ENCODE data around the gene ETHE1. TPM values are rescaled to one million over a fixed set of nuclear protein-coding genes. Genes with fewer than 3 reads are reported as not detected.
"Not testable (repeated sequence)": the region's sequence is repeated elsewhere in the genome, so short reads cannot be mapped to it uniquely, and the experiment has no call there.

ETHE1 gene
- polyA plus RNA-seq, 1 donor from 2014 or later, result 25.2 TPM

GRCh38 chr19:43523696-43524095 lies 3.3 kb downstream of the ETHE1 start:
- not testable (repeated sequence) for H3K27me3 Mint-ChIP-seq, H3K36me3 Mint-ChIP-seq, H3K9me3 Mint-ChIP-seq, H3K4me3 Mint-ChIP-seq, H3K27ac Mint-ChIP-seq
- peaks cover 13 to 24% (median 13%) of the 10 kb centered on the region in 3 donors for H3K4me1 Mint-ChIP-seq

DNA sequence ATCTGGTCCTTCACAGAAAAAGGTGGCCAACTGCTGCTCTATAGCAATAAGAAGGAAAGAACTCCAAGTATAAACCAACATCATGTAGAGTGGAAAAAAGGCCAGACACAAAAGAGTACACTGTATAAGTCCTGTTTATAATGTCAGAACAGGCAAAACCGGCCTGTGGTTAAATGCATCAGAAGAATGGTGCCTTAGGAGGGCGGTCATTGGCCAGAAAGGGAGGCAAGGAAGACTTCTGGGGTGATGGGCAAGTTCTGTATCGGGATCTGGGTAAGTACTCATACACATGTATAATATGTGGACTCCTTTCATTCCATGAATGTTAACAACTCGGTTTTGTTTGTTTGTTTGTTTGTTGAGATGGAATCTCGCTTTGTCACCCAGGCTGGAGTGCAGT lies 4.1 kb downstream of the ETHE1 start:
- H3K27me3 Mint-ChIP-seq, result no peaks in the 10 kb centered on the region
- no peak overlapping the region for H3K4me3 Mint-ChIP-seq
- no peaks in the 10 kb centered on the region for H3K36me3 Mint-ChIP-seq
- no peaks in the 10 kb centered on the region for H3K9me3 Mint-ChIP-seq
- no peak overlapping the region for H3K27ac Mint-ChIP-seq
- peaks cover 19 to 27% (median 20%) of the 10 kb centered on the region in 3 donors for H3K4me1 Mint-ChIP-seq

DNA sequence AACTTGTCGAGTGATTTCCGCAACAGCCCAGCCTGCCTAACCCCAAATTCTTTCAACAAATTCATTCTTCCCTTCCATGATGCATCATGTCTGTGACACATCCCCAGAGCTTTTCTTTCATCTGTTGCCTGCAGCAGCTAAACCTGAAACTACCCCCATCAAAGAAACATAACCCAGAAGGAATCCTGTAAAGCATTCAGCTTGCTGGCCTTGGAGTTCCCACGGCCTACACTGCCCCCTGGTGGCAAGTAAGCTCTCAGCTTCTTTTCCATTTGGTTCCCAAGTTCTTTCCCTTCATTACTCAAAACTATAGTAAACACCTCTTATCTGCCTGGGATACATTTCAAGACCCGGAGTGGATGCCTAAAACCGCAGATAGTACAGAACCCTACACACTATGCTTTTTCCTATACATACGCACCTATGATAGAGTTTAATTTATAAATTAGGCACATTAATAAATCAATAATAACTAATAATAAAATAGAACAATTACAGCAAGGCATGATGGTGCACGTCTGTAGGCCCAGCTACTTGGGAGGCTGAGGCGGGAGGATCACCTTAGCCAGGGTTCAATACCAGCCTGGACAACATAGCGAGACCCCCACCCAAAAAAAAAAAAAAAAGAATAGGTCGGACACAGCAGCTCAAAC lies 7.4 kb downstream of the ETHE1 start:
- Mint-ChIP-seq H3K27ac (peak overlapping the region; percentile 1 to 50 (median 34)), H3K36me3 (no peaks in the 10 kb centered on the region), H3K4me3 (peak overlapping the region; percentile 14 to 90 (median 48)), H3K4me1 (peaks cover 11 to 15% (median 13%) of the 10 kb centered on the region in 3 donors), H3K9me3 (no peaks in the 10 kb centered on the region), H3K27me3 (no peaks in the 10 kb centered on the region)

DNA sequence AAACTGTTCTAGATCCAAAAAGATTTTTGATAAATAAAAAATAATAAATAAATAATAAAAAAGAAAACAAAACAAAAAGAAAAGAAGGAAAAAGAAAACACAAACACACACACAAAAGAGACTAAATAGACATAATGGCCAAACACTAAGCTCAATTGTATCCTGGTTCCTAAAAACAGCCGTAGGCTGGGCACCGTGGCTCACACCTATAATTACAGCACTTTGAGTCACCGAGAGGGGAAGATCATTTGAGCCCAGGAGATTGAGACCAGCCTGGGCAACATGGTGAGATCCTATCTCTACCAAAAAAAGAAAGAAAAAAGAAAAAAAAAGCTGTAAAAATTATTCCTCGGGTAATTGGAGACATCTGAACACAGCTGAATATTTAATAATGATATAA lies 8.9 kb downstream of the ETHE1 start:
- no peaks in the 10 kb centered on the region for H3K9me3 Mint-ChIP-seq
- H3K27me3 Mint-ChIP-seq, result no peaks in the 10 kb centered on the region
- no peaks in the 10 kb centered on the region for H3K36me3 Mint-ChIP-seq
- H3K4me1 Mint-ChIP-seq, result peaks cover 11 to 15% (median 13%) of the 10 kb centered on the region in 3 donors
- H3K27ac Mint-ChIP-seq, result peak overlapping the region; percentile 59 to 92 (median 85)
- peak overlapping the region in 3 of 4 donors; percentile 63 to 90 (median 73) for H3K4me3 Mint-ChIP-seq

DNA sequence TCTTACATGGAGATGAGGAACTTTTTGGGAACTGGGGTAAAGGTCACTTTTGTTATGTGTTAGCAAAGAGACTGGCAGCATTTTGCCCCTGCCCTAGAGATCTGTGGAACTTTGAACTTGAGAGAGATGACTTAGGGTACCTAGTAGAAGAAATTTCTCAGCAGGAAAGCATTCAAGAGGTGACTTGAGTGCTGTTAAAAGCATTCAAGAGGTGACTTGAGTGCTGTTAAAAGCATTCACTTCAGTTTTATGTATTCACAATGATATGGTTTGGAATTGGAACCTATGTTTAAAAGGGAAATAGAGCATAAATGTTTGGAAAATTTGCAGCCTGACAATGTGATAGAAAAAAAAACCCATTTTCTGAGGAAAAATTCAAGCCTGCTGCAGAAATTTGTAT lies 14.6 kb downstream of the ETHE1 start:
- H3K4me3 Mint-ChIP-seq, H3K36me3 Mint-ChIP-seq, H3K9me3 Mint-ChIP-seq, H3K27me3 Mint-ChIP-seq, H3K27ac Mint-ChIP-seq, H3K4me1 Mint-ChIP-seq: not testable (repeated sequence)

DNA sequence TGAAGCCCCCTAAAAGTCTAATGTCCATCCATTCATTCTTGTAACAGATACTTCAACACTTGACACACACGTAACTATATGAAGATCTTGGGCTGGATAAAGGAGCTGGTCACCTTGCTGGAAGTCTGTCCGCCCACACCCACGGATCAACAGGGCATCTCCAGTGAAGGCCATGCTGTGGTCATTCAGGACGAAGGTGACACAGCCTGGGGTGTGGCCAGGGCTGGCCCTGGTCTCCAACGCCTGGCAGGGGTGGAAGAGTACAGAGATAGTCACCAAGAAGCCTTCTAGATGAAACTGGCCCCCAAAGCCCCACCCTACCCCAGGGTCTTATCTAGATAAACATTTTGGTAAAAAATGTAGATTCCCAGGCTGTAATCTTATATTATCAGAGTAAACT lies 15.7 kb downstream of the ETHE1 start:
- Mint-ChIP-seq H3K27ac (no peak overlapping the region), H3K27me3 (no peaks in the 10 kb centered on the region), H3K36me3 (peaks cover 9% of the 10 kb centered on the region), H3K9me3 (no peaks in the 10 kb centered on the region), H3K4me1 (peaks cover 0 to 5% (median 0%) of the 10 kb centered on the region in 3 donors), H3K4me3 (peak overlapping the region in 1 of 4 donors; percentile 10)

- peaks cover 9% of the 10 kb centered on the region for H3K36me3 Mint-ChIP-seq
Observed at GRCh38 chr19:43510713-43511112, 16.3 kb downstream of the ETHE1 start.

DNA sequence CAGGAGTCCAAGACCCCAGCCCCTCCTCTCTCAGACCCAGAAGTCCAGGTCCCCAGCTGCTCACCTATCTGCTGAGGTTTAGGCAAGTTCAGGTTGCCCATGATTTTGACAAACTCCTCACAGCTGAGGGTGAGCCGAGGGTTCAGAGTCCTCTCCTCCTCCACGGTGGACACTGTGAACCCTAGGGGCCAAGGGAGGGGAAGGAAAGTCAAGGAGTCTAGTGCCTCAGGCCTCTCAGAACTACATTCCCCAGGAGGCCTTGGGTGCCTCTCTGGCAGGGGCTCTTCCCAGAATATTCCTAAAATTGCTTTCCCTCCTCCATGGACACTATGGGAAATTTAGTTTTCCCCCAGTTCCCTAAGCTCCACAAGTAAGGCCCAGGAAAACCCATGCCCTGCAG lies 19.1 kb downstream of the ETHE1 start:
- H3K27me3 Mint-ChIP-seq, result no peaks in the 10 kb centered on the region
- peaks cover 9 to 16% (median 9%) of the 10 kb centered on the region in 3 donors for H3K4me1 Mint-ChIP-seq
- no peaks in the 10 kb centered on the region for H3K9me3 Mint-ChIP-seq
- H3K36me3 Mint-ChIP-seq, result peaks cover 9% of the 10 kb centered on the region
- H3K27ac Mint-ChIP-seq, result peak overlapping the region in 1 of 3 donors; percentile 85
- H3K4me3 Mint-ChIP-seq, result peak overlapping the region in 1 of 4 donors; percentile 65

More at GRCh38 chr19:43510713-43511112, 16.3 kb downstream of the ETHE1 start:
- no peaks in the 10 kb centered on the region for H3K9me3 Mint-ChIP-seq
- H3K4me3 Mint-ChIP-seq, result peak overlapping the region in 2 of 4 donors; percentile 7 to 10
- H3K27me3 Mint-ChIP-seq, result no peaks in the 10 kb centered on the region
- H3K4me1 Mint-ChIP-seq, result peaks cover 0 to 5% (median 0%) of the 10 kb centered on the region in 3 donors
- H3K27ac Mint-ChIP-seq, result no peak overlapping the region

DNA sequence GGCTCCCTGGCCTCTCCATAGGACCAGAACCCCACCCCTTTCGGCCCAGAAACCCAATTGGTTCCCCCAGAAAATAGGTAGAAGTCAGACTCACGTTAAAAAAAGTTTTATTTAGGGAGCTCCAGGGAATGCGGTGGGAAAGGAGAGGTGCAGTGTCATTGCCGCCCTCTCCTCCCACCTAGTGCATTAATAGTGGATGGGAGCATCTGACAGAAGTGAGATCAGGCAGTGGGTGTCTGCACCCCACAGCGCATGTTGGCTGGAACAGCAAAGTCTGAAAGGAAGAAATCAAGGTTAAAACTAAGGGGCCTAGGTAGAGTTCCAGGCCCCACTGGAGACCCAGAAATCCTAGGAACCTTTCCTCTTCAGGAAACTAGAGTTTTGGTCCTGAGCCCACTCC lies 20.4 kb downstream of the ETHE1 start:
- H3K4me3 Mint-ChIP-seq, result no peak overlapping the region
- H3K27ac Mint-ChIP-seq, result no peak overlapping the region
- H3K27me3 Mint-ChIP-seq, result no peaks in the 10 kb centered on the region
- peaks cover 11 to 18% (median 11%) of the 10 kb centered on the region in 3 donors for H3K4me1 Mint-ChIP-seq
- no peaks in the 10 kb centered on the region for H3K9me3 Mint-ChIP-seq
- H3K36me3 Mint-ChIP-seq, result peaks cover 7% of the 10 kb centered on the region

DNA sequence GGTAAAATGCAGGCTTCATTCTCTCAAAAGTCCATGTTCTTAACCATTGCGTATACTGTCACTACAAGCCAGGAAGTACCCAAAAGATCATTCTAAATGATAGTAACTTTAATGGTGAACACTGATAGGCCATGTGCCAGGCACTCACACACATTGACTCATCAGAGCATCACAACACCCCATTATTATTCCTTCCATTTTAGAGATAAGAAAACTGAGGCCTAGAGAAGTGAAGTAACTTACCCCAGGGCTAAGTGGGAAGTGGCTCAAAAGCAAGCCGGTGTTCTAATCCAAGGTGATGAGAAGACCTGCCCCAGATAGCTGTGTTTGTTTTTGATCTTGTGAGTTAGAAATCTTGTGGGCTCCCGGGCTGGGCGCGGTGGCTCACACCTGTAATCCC lies 21.1 kb downstream of the ETHE1 start:
- H3K27ac Mint-ChIP-seq, result peak overlapping the region in 1 of 3 donors; percentile 23
- peaks cover 11 to 18% (median 11%) of the 10 kb centered on the region in 3 donors for H3K4me1 Mint-ChIP-seq
- H3K4me3 Mint-ChIP-seq, result peak overlapping the region; percentile 28 to 60 (median 55)
- peaks cover 3% of the 10 kb centered on the region for H3K36me3 Mint-ChIP-seq
- no peaks in the 10 kb centered on the region for H3K9me3 Mint-ChIP-seq
- no peaks in the 10 kb centered on the region for H3K27me3 Mint-ChIP-seq

DNA sequence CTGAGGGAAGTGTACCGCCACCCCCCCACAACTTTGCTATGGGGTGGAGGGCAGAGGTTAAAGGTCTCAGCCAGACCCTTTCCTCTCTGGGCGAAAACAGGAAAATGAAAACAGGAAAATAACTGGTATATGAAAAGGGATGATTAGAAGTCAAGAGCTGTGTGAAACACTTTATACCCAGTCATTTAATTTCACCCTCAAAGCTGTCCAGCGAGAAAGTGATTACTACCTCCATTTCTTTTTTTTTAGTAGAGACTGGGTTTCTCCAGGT lies 21.9 kb downstream of the ETHE1 start:
- Mint-ChIP-seq H3K27me3 (no peaks in the 10 kb centered on the region), H3K4me1 (peaks cover 11 to 15% (median 13%) of the 10 kb centered on the region in 3 donors), H3K27ac (peak overlapping the region; percentile 39 to 98 (median 95)), H3K9me3 (no peaks in the 10 kb centered on the region), H3K36me3 (no peaks in the 10 kb centered on the region), H3K4me3 (peak overlapping the region in 3 of 4 donors; percentile 28 to 97 (median 94))

GRCh38 chr19:43504426-43505185 lies 22.4 kb downstream of the ETHE1 start, which contains the start of gene PHLDB3:
TSS of gene PHLDB3 (minus strand) at chr19:43504746. CDS start at chr19:43504118, 628 bp downstream.
- Mint-ChIP-seq H3K4me3 (peak within 1 kb of the TSS; percentile 94 to 99 (median 97)), H3K27ac (peak within 1 kb of the TSS; percentile 95 to 98 (median 98)), H3K36me3 (no peaks in the 10 kb centered on the region), H3K27me3 (no peaks in the 10 kb centered on the region), H3K9me3 (no peaks in the 10 kb centered on the region), H3K4me1 (peaks cover 11 to 15% (median 13%) of the 10 kb centered on the region in 3 donors)

DNA sequence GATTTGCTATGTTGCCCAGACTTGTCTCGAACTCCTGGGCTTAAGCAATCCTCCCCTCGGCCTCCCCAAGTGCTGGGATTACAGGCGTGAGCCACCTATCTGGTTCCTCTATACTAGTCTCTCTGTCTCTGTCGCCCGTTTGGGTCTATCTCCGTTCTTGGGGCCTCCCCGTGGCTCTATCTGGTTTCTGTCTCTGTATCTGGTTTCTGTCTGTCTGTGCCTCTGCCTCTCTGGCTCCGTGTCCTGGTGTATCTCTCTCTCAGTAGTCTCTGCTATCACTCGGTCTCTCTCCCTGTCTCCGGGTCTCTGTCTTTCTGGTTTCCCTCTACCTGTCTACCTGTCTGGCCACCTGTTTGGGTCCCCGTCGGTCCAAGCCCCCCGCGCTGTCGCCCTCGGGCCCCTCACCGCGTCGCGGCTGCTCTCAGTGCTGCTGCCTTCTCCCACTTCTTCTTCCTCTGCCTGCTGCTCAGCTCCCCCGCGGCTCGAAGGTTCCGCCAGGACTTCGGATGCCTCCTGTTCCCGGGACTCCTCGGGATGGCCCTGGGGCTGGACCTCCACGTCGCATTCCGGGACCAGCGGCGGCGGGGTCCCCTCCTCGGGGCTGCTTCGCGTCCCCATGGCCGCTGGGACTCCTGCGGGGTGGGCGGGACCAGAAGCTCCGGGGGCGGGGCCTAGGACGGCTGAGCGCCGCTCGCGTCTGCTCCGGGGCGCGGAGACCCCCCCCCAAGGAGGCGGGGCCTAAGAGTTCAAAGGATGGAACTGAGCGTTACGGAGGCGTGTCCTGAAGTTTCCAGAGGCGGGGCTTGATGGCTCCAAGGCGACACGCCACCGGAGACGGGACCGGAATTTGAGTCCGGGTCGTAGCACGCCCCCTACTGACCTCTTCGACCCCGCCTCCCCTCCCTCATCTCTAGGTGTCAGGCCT lies 23.2 kb downstream of the ETHE1 start:
- Mint-ChIP-seq H3K9me3 (no peaks in the 10 kb centered on the region), H3K27ac (peak overlapping the region; percentile 95 to 98 (median 98)), H3K4me3 (peak overlapping the region; percentile 94 to 99 (median 97)), H3K27me3 (no peaks in the 10 kb centered on the region), H3K36me3 (peaks cover 4% of the 10 kb centered on the region), H3K4me1 (peaks cover 11 to 18% (median 13%) of the 10 kb centered on the region in 3 donors)

GRCh38 chr19:43502419-43502976 lies 24.5 kb downstream of the ETHE1 start:
- no peaks in the 10 kb centered on the region for H3K9me3 Mint-ChIP-seq
- no peaks in the 10 kb centered on the region for H3K27me3 Mint-ChIP-seq
- peaks cover 13 to 22% (median 14%) of the 10 kb centered on the region in 3 donors for H3K4me1 Mint-ChIP-seq
- H3K4me3 Mint-ChIP-seq, result peak overlapping the region in 3 of 4 donors; percentile 78 to 97 (median 97)
- peak overlapping the region; percentile 49 to 98 (median 98) for H3K27ac Mint-ChIP-seq
- H3K36me3 Mint-ChIP-seq, result peaks cover 6% of the 10 kb centered on the region

All from IgD-negative memory B cell (primary cell).